SK-N-SH treated with all-trans-retinoic acid at 6 μM for 48 hours (cell line): Measurements from ENCODE around the gene RARRES1.

ENCODE experiments used
- ESRRG ChIP-seq: fragments of 250-450 bp; sonication (Bioruptor Pico); IDR thresholded peaks from 2 replicates; pipeline ENCODE4 v1.6.1; 2021; ENCODE audit warnings: mild to moderate bottlenecking
- RARB ChIP-seq: fragments of 250-450 bp; sonication (Bioruptor Pico); IDR thresholded peaks from 2 replicates; pipeline ENCODE4 v1.8.0; 2021; ENCODE audit warnings: mild to moderate bottlenecking, moderate library complexity

DNA sequence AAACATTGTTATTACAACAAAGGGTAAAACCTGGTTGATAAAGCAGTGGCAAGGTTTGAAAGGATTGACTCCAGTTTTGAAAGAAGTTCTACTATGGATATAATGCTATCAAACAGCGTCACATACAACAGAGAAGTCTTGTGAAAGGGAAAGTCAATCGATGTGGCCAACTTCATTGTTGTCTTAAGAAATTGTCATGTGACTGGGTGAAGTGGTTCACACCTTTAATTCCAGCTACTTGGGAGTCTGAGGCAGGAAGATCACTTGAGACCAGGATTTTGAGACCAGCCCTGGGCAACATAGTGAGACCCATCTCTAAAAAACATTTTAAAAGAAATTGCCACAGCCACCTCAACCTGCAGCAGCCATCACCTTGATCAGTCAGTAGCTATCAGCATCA lies 53.6 kb downstream of the RARRES1 start:
- TF ChIP-seq RARB (CRISPR knock-in tag) (no peak), ESRRG (CRISPR knock-in tag) (no peak)
